ENCODE measurements around the gene PGBD4. TPM values are rescaled to one million over a fixed set of nuclear protein-coding genes. Genes with fewer than 3 reads are reported as not detected.
A peak's percentile ranks its signal among the peaks of the same experiment; 100 is the strongest.

Gene PGBD4
- total RNA-seq, 1 donor, result 1.8 TPM

DNA sequence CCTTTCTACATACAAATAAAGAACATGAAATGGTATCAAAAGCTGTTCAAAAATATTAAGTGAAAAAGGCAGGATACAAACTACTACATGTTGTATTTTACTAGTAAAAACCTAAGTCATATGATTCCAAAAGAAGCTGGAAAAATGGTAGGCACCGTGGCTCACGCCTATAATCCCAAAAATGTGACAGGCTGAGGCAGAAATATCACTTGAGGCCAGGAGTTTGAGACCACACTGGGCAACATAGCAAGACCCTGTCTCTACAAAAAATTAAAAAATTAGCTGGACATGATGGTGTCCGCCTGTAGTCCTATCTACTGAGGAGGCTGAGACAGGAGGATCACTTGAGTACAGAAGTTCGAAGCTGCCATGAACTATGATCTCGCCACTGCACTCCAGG, 2.0 kb upstream of the PGBD4 start:
- DNase-seq (ENCODE audit: insufficient read length, low spot score, missing footprints), result no peak
- Histone ChIP-seq H3K4me2 (ENCODE audit: insufficient read depth, low read length) (peak overlapping the region; percentile 92), H3K4me3 (ENCODE audit: insufficient read depth, low read length) (no peak overlapping the region), H2AFZ (ENCODE audit: low read length) (no peak overlapping the region), H3K27me3 (ENCODE audit: insufficient read depth, low read length) (no peaks in the 10 kb centered on the region), H3K9me3 (ENCODE audit: low read depth, low read length) (no peaks in the 10 kb centered on the region), H3K79me2 (ENCODE audit: insufficient read depth, low read length) (peaks cover 73% of the 10 kb centered on the region), H3K36me3 (ENCODE audit: insufficient read depth, low read length) (no peaks in the 10 kb centered on the region), H3K27ac (ENCODE audit: low read depth, low read length) (no peak overlapping the region), H4K20me1 (ENCODE audit: insufficient read depth, low read length) (no peaks in the 10 kb centered on the region), H3K4me1 (ENCODE audit: insufficient read depth, low read length) (peaks cover 21% of the 10 kb centered on the region)
- TF ChIP-seq, protein P1, sequence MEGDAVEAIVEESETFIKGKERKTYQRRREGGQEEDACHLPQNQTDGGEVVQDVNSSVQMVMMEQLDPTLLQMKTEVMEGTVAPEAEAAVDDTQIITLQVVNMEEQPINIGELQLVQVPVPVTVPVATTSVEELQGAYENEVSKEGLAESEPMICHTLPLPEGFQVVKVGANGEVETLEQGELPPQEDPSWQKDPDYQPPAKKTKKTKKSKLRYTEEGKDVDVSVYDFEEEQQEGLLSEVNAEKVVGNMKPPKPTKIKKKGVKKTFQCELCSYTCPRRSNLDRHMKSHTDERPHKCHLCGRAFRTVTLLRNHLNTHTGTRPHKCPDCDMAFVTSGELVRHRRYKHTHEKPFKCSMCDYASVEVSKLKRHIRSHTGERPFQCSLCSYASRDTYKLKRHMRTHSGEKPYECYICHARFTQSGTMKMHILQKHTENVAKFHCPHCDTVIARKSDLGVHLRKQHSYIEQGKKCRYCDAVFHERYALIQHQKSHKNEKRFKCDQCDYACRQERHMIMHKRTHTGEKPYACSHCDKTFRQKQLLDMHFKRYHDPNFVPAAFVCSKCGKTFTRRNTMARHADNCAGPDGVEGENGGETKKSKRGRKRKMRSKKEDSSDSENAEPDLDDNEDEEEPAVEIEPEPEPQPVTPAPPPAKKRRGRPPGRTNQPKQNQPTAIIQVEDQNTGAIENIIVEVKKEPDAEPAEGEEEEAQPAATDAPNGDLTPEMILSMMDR (IDR thresholded peaks at IDR 0.05; ENCODE audit: extremely low read depth, low read depth, low read length), result no peak

GRCh38 chr15:34102175-34102925, 467 bp downstream of the PGBD4 start:
- peak overlapping the region; percentile 94 for H2AFZ ChIP-seq (ENCODE audit: low read length)
- peak overlapping the region; percentile 88 for H3K27ac ChIP-seq (ENCODE audit: low read depth, low read length)
- peak overlapping the region; percentile 75 for H3K4me2 ChIP-seq (ENCODE audit: insufficient read depth, low read length)
- H3K4me3 ChIP-seq (ENCODE audit: insufficient read depth, low read length), result peak overlapping the region; percentile 99
- H3K79me2 ChIP-seq (ENCODE audit: insufficient read depth, low read length), result peaks cover 58% of the 10 kb centered on the region
- no peaks in the 10 kb centered on the region for H3K27me3 ChIP-seq (ENCODE audit: insufficient read depth, low read length)
- no peaks in the 10 kb centered on the region for H3K9me3 ChIP-seq (ENCODE audit: low read depth, low read length)
- TF ChIP-seq, protein P1 (IDR thresholded peaks at IDR 0.05; ENCODE audit: extremely low read depth, low read depth, low read length), result no peak
- DNase-seq (ENCODE audit: insufficient read length, low spot score, missing footprints), result no peak
- H4K20me1 ChIP-seq (ENCODE audit: insufficient read depth, low read length), result no peaks in the 10 kb centered on the region
- peaks cover 21% of the 10 kb centered on the region for H3K4me1 ChIP-seq (ENCODE audit: insufficient read depth, low read length)
- no peaks in the 10 kb centered on the region for H3K36me3 ChIP-seq (ENCODE audit: insufficient read depth, low read length)

DNA sequence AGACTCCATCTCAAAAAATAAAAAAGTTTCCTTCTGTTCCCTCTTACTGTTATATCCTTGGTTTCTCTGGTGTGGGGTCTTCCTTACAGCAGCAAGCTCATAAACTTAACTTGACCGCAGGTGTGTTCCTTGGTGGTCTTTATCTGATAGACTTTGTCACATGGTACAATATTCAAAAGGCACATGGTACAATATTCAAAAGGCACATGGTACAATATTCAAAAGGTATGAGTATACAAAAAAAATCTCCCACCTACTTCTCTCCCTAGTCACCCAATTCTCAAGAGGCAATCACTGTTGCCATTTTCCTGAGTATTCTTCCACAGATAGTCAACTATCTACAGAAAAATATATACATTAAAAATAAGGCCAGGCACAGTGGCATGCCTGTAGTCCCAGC, 4.5 kb downstream of the PGBD4 start:
- Histone ChIP-seq H3K4me1 (ENCODE audit: insufficient read depth, low read length) (peaks cover 7% of the 10 kb centered on the region), H3K4me2 (ENCODE audit: insufficient read depth, low read length) (no peak overlapping the region), H3K4me3 (ENCODE audit: insufficient read depth, low read length) (no peak overlapping the region), H3K79me2 (ENCODE audit: insufficient read depth, low read length) (peaks cover 17% of the 10 kb centered on the region), H3K27ac (ENCODE audit: low read depth, low read length) (no peak overlapping the region), H2AFZ (ENCODE audit: low read length) (no peak overlapping the region), H3K9me3 (ENCODE audit: low read depth, low read length) (no peaks in the 10 kb centered on the region), H3K36me3 (ENCODE audit: insufficient read depth, low read length) (no peaks in the 10 kb centered on the region), H3K27me3 (ENCODE audit: insufficient read depth, low read length) (no peaks in the 10 kb centered on the region), H4K20me1 (ENCODE audit: insufficient read depth, low read length) (no peaks in the 10 kb centered on the region)
- no peak for DNase-seq (ENCODE audit: insufficient read length, low spot score, missing footprints)
- TF ChIP-seq, protein P1 (IDR thresholded peaks at IDR 0.05; ENCODE audit: extremely low read depth, low read depth, low read length), result no peak

- Histone ChIP-seq H3K9me3 (ENCODE audit: low read depth, low read length) (no peaks in the 10 kb centered on the region), H4K20me1 (ENCODE audit: insufficient read depth, low read length) (no peaks in the 10 kb centered on the region), H3K79me2 (ENCODE audit: insufficient read depth, low read length) (peaks cover 14% of the 10 kb centered on the region), H3K4me3 (ENCODE audit: insufficient read depth, low read length) (no peak overlapping the region), H3K36me3 (ENCODE audit: insufficient read depth, low read length) (no peaks in the 10 kb centered on the region), H2AFZ (ENCODE audit: low read length) (no peak overlapping the region), H3K27me3 (ENCODE audit: insufficient read depth, low read length) (no peaks in the 10 kb centered on the region), H3K4me2 (ENCODE audit: insufficient read depth, low read length) (no peak overlapping the region), H3K4me1 (ENCODE audit: insufficient read depth, low read length) (peaks cover 6% of the 10 kb centered on the region), H3K27ac (ENCODE audit: low read depth, low read length) (no peak overlapping the region)
- DNase-seq (ENCODE audit: insufficient read length, low spot score, missing footprints), result no peak
- TF ChIP-seq, protein P1 (IDR thresholded peaks at IDR 0.05; ENCODE audit: extremely low read depth, low read depth, low read length), result no peak
These were observed 5.4 kb downstream of the PGBD4 start for GRCh38 chr15:34107315-34107714.
